Uterus (tissue), 4 donors: Measurements from ENCODE around the gene UBE2L5. TPM values are rescaled to one million over a fixed set of nuclear protein-coding genes. Genes with fewer than 3 reads are reported as not detected.
A peak's percentile ranks its signal among the peaks of the same experiment; 100 is the strongest.

Experiments used
- DNase-seq, 2 donors: peaks; one replicate each; pipeline ENCODE4 v3.0.0-alpha.2; 2019 to 2020
- H3K27ac ChIP-seq, 2 donors: fragments of 200-600 bp; sonication (generic); 1 replicate in 1 of 2; 2 replicates in 1 of 2; pipeline ENCODE4 v1.5.1; 2016 to 2018
- H3K27me3 ChIP-seq, 2 donors: fragments of 200-600 bp; sonication (generic); one replicate each; pipeline ENCODE4 v1.5.1; 2018 to 2019; ENCODE audit warnings: control low read depth in 1 of 2
- H3K36me3 ChIP-seq, 2 donors: fragments of 200-600 bp; sonication (generic); one replicate each; pipeline ENCODE4 v1.5.1; 2019; ENCODE audit warnings: control low read depth in 1 of 2
- H3K4me1 ChIP-seq, 2 donors: fragments of 200-600 bp; sonication (generic); one replicate each; pipeline ENCODE4 v1.5.1; 2018 to 2019; ENCODE audit warnings: control low read depth in 1 of 2
- H3K4me3 ChIP-seq, 2 donors: fragments of 200-600 bp; sonication (generic); 1 replicate in 1 of 2; 2 replicates in 1 of 2; pipeline ENCODE4 v1.5.1; 2018 to 2019; ENCODE audit warnings: mild to moderate bottlenecking in 1 of 2
- H3K9me3 ChIP-seq, 2 donors: fragments of 200-600 bp; sonication (generic); one replicate each; pipeline ENCODE4 v1.5.1; 2019; ENCODE audit warnings: control low read depth in 1 of 2
- POLR2A ChIP-seq, 2 donors: fragments of 450-650 bp; IDR thresholded peaks; one replicate each; pipeline ENCODE4 v1.6.1; 2016; ENCODE audit warnings: antibody characterized with exemption in 2 of 2, mild to moderate bottlenecking in 1 of 2, moderate library complexity in 1 of 2
- intact Hi-C: fragments of 100-400 bp; cut with DNase I; formaldehyde crosslinking; loops from one replicate; pipeline ENCODE4 v1.15.1; 2023; ENCODE audit warnings: low total_unique reads
- total RNA-seq, 4 donors: library from RNA; depleted of rRNA in 3 of 4; stranded (reverse); fragments of >200 nt in 3 of 4; gene quantifications; one replicate each; pipeline versions ENCODE4 v1.1.0 to v1.2.4, GENCODE V29; 2014 to 2023
- TF ChIP-seq, protein P1 (sequence below), 4 experiments: fragments of 200-600 bp in 2 of 4; fragments of 450-650 bp in 2 of 4; sonication (generic) in 2 of 4; IDR thresholded peaks; one replicate each; pipeline ENCODE4 v1.5.1; 2016 to 2019; ENCODE audit warnings: antibody characterized with exemption in 4 of 4, mild to moderate bottlenecking in 2 of 4, moderate library complexity in 1 of 4
- donor health status: DM: yes; HTN: yes; CAD: no.

Gene UBE2L5
- total RNA-seq, 4 donors from 2014 or later = 0.21 to 2.8 TPM; not detected in 2

DNA sequence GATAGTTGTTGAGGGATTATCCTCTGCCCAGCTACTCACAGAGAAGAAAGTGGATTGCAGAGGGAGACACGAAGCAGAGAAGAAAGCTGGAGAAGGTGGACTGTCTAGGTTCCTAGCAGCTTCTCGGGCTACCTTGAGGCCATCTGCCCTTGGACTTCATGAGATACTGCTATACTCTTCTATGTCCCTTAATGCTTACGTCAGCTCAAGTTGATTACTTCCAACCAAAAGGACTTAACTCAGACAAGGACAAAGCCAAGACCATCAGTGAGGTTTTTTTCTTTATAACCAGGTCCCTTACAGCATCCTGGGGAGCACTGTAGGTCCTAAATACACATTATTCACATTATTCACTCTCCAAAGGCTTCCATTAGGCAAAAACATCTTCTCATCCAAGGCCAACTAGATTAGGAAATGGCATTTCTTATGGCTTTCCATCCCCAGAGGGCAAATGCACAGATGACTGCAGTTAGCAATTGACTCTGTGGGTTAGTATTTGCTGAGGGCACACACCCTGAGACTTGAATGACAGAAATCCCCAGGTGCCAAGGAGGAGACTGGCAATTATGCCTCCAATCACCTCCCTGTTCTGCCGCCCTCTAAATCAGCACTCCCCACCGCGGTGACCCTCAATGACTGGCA is 4.1 kb upstream of the UBE2L5 start:
- no peaks in the 10 kb centered on the region for H3K9me3 ChIP-seq
- intact Hi-C loops = no loop called here
- H3K4me3 ChIP-seq = no peak overlapping the region
- no peaks in the 10 kb centered on the region for H3K27me3 ChIP-seq
- H3K36me3 ChIP-seq = no peaks in the 10 kb centered on the region
- no peak for DNase-seq
- peak overlapping the region; percentile 97 to 98 for H3K27ac ChIP-seq
- peaks cover 0 to 9% of the 10 kb centered on the region in 2 donors for H3K4me1 ChIP-seq
- TF ChIP-seq, protein P1, sequence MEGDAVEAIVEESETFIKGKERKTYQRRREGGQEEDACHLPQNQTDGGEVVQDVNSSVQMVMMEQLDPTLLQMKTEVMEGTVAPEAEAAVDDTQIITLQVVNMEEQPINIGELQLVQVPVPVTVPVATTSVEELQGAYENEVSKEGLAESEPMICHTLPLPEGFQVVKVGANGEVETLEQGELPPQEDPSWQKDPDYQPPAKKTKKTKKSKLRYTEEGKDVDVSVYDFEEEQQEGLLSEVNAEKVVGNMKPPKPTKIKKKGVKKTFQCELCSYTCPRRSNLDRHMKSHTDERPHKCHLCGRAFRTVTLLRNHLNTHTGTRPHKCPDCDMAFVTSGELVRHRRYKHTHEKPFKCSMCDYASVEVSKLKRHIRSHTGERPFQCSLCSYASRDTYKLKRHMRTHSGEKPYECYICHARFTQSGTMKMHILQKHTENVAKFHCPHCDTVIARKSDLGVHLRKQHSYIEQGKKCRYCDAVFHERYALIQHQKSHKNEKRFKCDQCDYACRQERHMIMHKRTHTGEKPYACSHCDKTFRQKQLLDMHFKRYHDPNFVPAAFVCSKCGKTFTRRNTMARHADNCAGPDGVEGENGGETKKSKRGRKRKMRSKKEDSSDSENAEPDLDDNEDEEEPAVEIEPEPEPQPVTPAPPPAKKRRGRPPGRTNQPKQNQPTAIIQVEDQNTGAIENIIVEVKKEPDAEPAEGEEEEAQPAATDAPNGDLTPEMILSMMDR (IDR thresholded peaks at IDR 0.05) = no peak
- TF ChIP-seq POLR2A (IDR thresholded peaks at IDR 0.05) = no peak

DNA sequence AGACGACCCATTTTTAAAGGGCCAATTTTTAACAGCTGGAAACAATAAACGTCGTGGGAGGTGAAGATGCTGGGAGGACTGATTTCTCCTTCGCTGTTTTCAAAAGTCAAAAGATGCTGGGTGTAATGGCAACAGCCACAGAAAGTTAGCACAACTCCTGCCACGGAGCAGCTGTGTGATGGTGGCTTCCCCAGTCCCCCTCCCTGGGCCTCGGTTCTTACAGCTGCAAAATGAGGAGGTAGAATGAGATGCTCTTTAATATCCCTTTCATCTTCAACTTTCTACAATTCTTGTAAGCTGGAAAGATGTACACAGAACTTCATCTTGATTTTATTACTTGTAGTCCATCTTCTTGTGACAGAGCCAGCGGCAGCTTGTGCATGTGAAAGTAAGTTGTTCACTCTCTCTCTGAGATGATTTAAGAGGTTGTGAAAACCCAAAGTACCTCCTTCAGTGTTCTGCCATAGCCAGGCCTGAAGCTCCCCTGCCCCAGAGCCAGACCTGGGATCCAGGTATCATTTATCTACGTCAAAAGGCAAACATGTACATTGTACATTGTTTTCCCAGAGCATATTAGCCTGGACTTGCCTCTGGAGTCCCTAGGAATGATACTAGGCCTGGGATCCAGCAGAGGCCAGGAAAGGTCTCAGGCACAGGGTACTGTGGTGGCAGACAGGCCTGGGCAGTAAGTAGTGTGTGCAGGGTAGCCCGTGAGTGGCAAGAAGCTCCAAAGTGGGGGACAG is 3.4 kb upstream of the UBE2L5 start:
- intact Hi-C loops = no loop called here
- DNase-seq = peak in 1 of 2 donors; percentile 55
- no peak overlapping the region for H3K4me3 ChIP-seq
- H3K27ac ChIP-seq = peak overlapping the region; percentile 97 to 98
- no peak for TF ChIP-seq POLR2A (IDR thresholded peaks at IDR 0.05)
- TF ChIP-seq, protein P1 (IDR thresholded peaks at IDR 0.05) = no peak
- H3K9me3 ChIP-seq = no peaks in the 10 kb centered on the region
- H3K36me3 ChIP-seq = no peaks in the 10 kb centered on the region
- peaks cover 0 to 9% of the 10 kb centered on the region in 2 donors for H3K4me1 ChIP-seq
- no peaks in the 10 kb centered on the region for H3K27me3 ChIP-seq

DNA sequence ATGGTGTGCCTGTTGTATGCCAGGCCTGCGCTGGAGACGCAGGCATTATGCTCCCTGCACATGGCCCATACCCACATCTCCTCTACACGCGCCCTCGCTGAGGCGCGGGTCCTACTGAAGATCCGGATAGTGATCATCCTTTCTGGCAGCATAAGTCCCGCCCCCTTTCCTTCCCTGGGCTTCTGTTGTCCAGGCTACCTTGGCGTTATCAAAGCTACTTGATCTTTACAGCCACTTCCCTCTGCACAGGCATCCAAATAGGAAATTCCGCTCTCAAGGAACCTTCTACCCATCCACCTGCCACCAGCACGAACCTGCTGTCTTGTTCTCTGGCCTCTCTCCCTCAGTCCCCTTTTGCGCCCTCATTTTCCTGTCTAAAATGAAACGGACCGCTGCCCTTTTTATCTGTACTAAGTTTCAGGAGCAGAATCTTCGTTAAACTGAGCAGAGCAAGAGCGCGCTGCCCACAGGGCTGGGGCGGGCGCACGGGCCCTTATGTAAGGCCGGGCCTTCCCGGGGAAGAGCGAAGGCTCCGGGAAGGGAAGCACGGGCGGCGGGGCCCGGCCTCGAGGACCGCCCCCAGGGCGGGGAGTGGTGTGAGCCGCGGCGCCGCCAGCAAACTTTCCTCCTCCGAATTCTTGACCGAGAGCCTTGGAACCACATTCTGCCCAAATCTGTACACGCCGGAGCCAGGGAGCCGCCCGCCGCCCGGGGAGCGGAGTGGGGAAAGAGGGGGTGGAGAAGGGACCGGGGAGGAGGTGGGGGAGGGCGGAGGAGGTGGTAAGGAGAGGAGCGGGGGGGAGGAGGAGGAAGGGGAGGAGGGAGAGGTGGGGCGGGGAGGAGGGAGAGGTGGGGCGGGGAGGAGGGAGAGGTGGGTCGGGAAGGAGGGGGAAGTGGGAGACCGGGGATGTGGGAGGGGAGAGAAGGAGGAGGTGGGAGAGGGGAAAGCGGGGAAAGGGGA is 920 bp upstream of the UBE2L5 start:
- Histone ChIP-seq H3K27me3 (no peaks in the 10 kb centered on the region), H3K27ac (peak overlapping the region; percentile 97 to 98), H3K36me3 (no peaks in the 10 kb centered on the region), H3K4me1 (peaks cover 0 to 9% of the 10 kb centered on the region in 2 donors), H3K9me3 (no peaks in the 10 kb centered on the region), H3K4me3 (peak overlapping the region; percentile 49 to 58)
- peak; percentile 70 to 75 for TF ChIP-seq POLR2A (IDR thresholded peaks at IDR 0.05)
- TF ChIP-seq, protein P1 (IDR thresholded peaks at IDR 0.05) = no peak
- peak; percentile 93 to 94 for DNase-seq
- intact Hi-C loops = loop anchor here (5.0 kb wide), 1 partner anchor 829 kb away; no protein-coding TSS in a partner anchor

DNA sequence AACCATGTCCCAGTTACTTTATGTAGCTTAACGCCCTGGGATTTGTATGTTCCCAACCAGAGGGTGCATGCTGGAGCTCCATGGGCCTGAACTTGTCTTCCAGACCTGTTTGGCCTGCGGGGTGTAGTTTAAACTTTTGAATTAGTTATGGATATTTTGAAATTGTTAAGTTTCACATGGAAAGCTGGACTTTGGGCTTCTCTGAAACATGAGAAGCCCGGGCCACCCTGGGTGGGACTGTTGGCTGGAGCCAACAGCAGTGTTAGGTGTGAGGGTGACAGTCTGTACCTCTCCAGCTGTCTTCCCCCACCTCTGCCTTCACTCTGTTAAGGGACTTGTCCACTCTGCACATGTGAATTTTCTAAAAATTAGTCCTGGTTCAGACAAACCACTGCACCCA is 1.6 kb downstream of the UBE2L5 start:
- Histone ChIP-seq H3K27ac (peak overlapping the region; percentile 97 to 98), H3K9me3 (no peaks in the 10 kb centered on the region), H3K4me1 (peaks cover 0 to 6% of the 10 kb centered on the region in 2 donors), H3K27me3 (no peaks in the 10 kb centered on the region), H3K36me3 (no peaks in the 10 kb centered on the region), H3K4me3 (no peak overlapping the region)
- TF ChIP-seq, protein P1 (IDR thresholded peaks at IDR 0.05) = no peak
- no peak for TF ChIP-seq POLR2A (IDR thresholded peaks at IDR 0.05)
- intact Hi-C loops = loop anchor here (5.0 kb wide), 1 partner anchor 832 kb away; no protein-coding TSS in a partner anchor
- no peak for DNase-seq
